DND-41 (cell line): ENCODE measurements around the gene DTX1.

ENCODE experiments used
- EZH2 ChIP-seq: IDR thresholded peaks from 3 replicates; pipeline ENCODE4 v1.6.1; 2012; ENCODE audit warnings: borderline replicate concordance, low read depth, mild to moderate bottlenecking, moderate library complexity, low read length, inconsistent platforms; ENCODE audit not compliant: severe bottlenecking
- TF ChIP-seq, protein P1 (sequence below): IDR thresholded peaks from 2 replicates; pipeline ENCODE4 v1.5.1; 2012; ENCODE audit warnings: borderline replicate concordance, low read length, moderate library complexity, mild to moderate bottlenecking; ENCODE audit not compliant: poor library complexity, severe bottlenecking; ENCODE audit errors: extremely low read depth

DNA sequence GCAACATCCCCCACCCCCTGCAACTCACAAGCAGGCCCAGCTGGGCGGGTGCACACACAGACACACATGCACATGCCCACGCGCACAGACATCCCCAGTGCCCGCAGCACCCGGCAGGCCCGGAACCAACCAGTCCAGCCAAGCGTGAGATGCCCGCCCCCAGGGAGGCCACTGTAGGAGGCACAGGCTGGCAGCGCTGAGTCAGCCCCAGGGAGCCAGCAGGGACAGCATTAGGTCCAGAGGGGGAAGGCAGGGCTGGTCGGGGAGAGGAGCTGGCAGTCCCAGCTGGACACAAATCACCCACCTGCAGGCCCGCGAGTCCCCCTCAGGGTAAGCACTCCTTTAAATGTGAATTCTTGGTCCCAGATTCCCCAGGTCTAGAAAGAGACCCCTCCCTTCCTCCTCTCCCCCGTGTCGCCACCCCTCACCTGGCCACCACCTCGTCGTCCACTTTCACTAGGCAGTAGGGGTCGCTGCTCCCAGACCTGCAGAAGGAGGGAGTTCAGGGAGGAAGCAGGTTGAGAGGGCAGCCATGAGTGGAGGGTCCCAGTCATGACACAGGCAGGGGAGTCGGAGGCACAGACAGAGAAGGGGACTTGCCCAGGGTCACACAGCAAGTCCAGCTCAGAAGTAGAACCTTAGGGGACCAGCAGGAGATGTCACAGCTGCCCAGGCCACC, 74.1 kb downstream of the DTX1 start:
- TF ChIP-seq EZH2, result no peak
- TF ChIP-seq, protein P1, sequence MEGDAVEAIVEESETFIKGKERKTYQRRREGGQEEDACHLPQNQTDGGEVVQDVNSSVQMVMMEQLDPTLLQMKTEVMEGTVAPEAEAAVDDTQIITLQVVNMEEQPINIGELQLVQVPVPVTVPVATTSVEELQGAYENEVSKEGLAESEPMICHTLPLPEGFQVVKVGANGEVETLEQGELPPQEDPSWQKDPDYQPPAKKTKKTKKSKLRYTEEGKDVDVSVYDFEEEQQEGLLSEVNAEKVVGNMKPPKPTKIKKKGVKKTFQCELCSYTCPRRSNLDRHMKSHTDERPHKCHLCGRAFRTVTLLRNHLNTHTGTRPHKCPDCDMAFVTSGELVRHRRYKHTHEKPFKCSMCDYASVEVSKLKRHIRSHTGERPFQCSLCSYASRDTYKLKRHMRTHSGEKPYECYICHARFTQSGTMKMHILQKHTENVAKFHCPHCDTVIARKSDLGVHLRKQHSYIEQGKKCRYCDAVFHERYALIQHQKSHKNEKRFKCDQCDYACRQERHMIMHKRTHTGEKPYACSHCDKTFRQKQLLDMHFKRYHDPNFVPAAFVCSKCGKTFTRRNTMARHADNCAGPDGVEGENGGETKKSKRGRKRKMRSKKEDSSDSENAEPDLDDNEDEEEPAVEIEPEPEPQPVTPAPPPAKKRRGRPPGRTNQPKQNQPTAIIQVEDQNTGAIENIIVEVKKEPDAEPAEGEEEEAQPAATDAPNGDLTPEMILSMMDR, result peak; percentile 14
